Measurements from ENCODE around the gene TIMM13. TPM values are rescaled to one million over a fixed set of nuclear protein-coding genes. Genes with fewer than 3 reads are reported as not detected.
A peak's percentile ranks its signal among the peaks of the same experiment; 100 is the strongest.

TIMM13 gene
- total RNA-seq, 1 donor, result 24.2 TPM

DNA sequence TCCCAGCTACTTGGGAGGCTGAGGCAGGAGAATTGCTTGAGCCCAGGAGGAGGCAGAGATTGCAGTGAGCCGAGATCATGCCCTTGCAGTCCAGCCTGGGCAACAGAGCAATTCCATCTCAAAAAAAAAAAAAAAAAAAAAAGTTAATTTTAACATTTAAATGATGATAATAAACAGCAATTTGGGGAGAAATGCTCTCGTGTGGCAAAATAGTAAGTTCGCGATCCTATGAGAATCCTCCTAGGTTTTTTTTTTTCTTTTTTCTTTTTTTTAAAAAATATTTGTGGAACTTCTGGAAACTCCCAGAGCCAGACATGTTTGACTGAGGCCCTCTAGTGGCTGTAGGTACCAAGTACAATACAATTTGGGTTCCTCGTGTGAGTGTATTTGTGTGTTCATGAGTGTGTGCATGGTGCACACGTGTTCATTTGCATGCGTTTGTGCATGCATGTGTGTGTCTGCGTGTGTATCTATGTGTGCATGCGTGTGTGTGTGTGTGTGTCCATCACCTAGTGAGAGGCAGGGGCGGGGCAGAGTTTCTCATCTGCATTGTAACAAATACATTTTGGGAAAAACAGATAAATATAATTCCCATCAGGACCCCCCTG, 36.2 kb downstream of the TIMM13 start:
- H3K4me3 ChIP-seq (ENCODE audit: low read depth, low read length), result no peak overlapping the region
- TF ChIP-seq, protein P1, sequence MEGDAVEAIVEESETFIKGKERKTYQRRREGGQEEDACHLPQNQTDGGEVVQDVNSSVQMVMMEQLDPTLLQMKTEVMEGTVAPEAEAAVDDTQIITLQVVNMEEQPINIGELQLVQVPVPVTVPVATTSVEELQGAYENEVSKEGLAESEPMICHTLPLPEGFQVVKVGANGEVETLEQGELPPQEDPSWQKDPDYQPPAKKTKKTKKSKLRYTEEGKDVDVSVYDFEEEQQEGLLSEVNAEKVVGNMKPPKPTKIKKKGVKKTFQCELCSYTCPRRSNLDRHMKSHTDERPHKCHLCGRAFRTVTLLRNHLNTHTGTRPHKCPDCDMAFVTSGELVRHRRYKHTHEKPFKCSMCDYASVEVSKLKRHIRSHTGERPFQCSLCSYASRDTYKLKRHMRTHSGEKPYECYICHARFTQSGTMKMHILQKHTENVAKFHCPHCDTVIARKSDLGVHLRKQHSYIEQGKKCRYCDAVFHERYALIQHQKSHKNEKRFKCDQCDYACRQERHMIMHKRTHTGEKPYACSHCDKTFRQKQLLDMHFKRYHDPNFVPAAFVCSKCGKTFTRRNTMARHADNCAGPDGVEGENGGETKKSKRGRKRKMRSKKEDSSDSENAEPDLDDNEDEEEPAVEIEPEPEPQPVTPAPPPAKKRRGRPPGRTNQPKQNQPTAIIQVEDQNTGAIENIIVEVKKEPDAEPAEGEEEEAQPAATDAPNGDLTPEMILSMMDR (IDR thresholded peaks at IDR 0.05; ENCODE audit: insufficient read depth, low read depth, low read length), result peak; percentile 85
- DNase-seq (ENCODE audit: low read depth), result peak; percentile 76

GRCh38 chr19:2389594-2389993, 37.8 kb downstream of the TIMM13 start:
- no peak overlapping the region for H3K4me3 ChIP-seq (ENCODE audit: low read depth, low read length)
- TF ChIP-seq, protein P1 (IDR thresholded peaks at IDR 0.05; ENCODE audit: insufficient read depth, low read depth, low read length), result no peak
- DNase-seq (ENCODE audit: low read depth), result no peak

- TF ChIP-seq, protein P1 (IDR thresholded peaks at IDR 0.05; ENCODE audit: insufficient read depth, low read depth, low read length), result no peak
- H3K4me3 ChIP-seq (ENCODE audit: low read depth, low read length), result no peak overlapping the region
- no peak for DNase-seq (ENCODE audit: low read depth)
Observed at GRCh38 chr19:2387367-2388288, 39.8 kb downstream of the TIMM13 start.

GRCh38 chr19:2385053-2385721, 42.2 kb downstream of the TIMM13 start:
- TF ChIP-seq, protein P1 (IDR thresholded peaks at IDR 0.05; ENCODE audit: insufficient read depth, low read depth, low read length), result no peak
- H3K4me3 ChIP-seq (ENCODE audit: low read depth, low read length), result peak overlapping the region; percentile 35

GRCh38 chr19:2382530-2383222, 44.7 kb downstream of the TIMM13 start:
- TF ChIP-seq, protein P1 (IDR thresholded peaks at IDR 0.05; ENCODE audit: insufficient read depth, low read depth, low read length), result no peak

More at GRCh38 chr19:2385053-2385721, 42.2 kb downstream of the TIMM13 start:
- DNase-seq (ENCODE audit: low read depth), result peak; percentile 88

GRCh38 chr19:2381148-2381820, 46.1 kb downstream of the TIMM13 start:
- TF ChIP-seq, protein P1 (IDR thresholded peaks at IDR 0.05; ENCODE audit: insufficient read depth, low read depth, low read length), result no peak
- H3K4me3 ChIP-seq (ENCODE audit: low read depth, low read length), result no peak overlapping the region
- no peak for DNase-seq (ENCODE audit: low read depth)

More at GRCh38 chr19:2382530-2383222, 44.7 kb downstream of the TIMM13 start:
- no peak for DNase-seq (ENCODE audit: low read depth)
- no peak overlapping the region for H3K4me3 ChIP-seq (ENCODE audit: low read depth, low read length)
